Neutrophil (primary cell): ENCODE results near the gene PAQR5.
A peak's percentile ranks its signal among the peaks of the same experiment; 100 is the strongest.

Source experiments
- H3K27ac ChIP-seq: fragments of 200-600 bp; sonication (generic); 2 replicates; pipeline ENCODE4 v1.5.1; 2016; ENCODE audit warnings: mild to moderate bottlenecking, moderate library complexity
- H3K27me3 ChIP-seq: fragments of 200-600 bp; sonication (generic); 2 replicates; pipeline ENCODE4 v1.6.0; 2016; ENCODE audit warnings: mild to moderate bottlenecking
- H3K36me3 ChIP-seq: fragments of 200-600 bp; sonication (generic); 2 replicates; pipeline ENCODE4 v1.5.1; 2017
- H3K4me1 ChIP-seq, 2 experiments: fragments of 200-600 bp in 1 of 2; sonication (generic) in 1 of 2; 1 replicate in 1 of 2; 2 replicates in 1 of 2; pipeline versions ENCODE4 v1.5.1 to v1.6.1; 2013 to 2016; ENCODE audit warnings: low read depth in 1 of 2, low read length in 1 of 2, mild to moderate bottlenecking in 1 of 2, moderate library complexity in 1 of 2; ENCODE audit not compliant: control insufficient read depth in 1 of 2, insufficient read depth in 1 of 2
- H3K4me3 ChIP-seq, 2 experiments: fragments of 200-600 bp in 1 of 2; sonication (generic) in 1 of 2; 1 replicate in 1 of 2; 2 replicates in 1 of 2; pipeline ENCODE4 v1.5.1; 2013 to 2016; ENCODE audit warnings: low read depth in 1 of 2, low read length in 1 of 2, mild to moderate bottlenecking in 1 of 2, moderate library complexity in 1 of 2
- H3K9me3 ChIP-seq: fragments of 200-600 bp; sonication (generic); 2 replicates; pipeline ENCODE4 v1.5.1; 2016
- TF ChIP-seq, protein P1 (sequence below): fragments of 200-600 bp; sonication (generic); IDR thresholded peaks from 2 replicates; pipeline ENCODE4 v1.5.1; 2016; ENCODE audit warnings: antibody characterized with exemption

The PAQR5 gene

DNA sequence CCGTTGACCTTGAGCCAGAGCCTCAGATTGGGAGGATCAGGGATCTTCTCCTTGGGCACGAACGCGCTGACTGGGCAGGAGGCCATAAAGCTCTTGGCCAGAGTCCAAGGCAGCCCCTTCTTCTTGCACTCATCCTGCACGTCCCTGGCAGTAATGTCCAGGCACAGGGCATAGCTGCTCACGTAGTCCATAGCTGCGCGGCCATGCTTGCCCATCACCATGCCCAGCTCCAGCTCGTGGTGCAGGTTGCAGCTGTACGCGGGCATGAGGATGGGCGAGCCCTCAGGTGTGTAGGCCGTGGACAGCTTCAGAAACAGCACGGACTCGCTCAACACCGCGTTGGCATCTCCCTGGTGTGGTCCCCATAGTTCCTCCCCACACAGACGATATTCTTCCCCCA lies 136.0 kb downstream of the PAQR5 start:
- TF ChIP-seq, protein P1, sequence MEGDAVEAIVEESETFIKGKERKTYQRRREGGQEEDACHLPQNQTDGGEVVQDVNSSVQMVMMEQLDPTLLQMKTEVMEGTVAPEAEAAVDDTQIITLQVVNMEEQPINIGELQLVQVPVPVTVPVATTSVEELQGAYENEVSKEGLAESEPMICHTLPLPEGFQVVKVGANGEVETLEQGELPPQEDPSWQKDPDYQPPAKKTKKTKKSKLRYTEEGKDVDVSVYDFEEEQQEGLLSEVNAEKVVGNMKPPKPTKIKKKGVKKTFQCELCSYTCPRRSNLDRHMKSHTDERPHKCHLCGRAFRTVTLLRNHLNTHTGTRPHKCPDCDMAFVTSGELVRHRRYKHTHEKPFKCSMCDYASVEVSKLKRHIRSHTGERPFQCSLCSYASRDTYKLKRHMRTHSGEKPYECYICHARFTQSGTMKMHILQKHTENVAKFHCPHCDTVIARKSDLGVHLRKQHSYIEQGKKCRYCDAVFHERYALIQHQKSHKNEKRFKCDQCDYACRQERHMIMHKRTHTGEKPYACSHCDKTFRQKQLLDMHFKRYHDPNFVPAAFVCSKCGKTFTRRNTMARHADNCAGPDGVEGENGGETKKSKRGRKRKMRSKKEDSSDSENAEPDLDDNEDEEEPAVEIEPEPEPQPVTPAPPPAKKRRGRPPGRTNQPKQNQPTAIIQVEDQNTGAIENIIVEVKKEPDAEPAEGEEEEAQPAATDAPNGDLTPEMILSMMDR = no peak
- no peaks in the 10 kb centered on the region for H3K27me3 ChIP-seq
- H3K4me3 ChIP-seq = no peak overlapping the region
- H3K9me3 ChIP-seq = no peaks in the 10 kb centered on the region
- H3K36me3 ChIP-seq = peaks cover 26% of the 10 kb centered on the region
- no peak overlapping the region for H3K27ac ChIP-seq
- H3K4me1 ChIP-seq = peaks cover 22 to 31% of the 10 kb centered on the region in 2 experiments

DNA sequence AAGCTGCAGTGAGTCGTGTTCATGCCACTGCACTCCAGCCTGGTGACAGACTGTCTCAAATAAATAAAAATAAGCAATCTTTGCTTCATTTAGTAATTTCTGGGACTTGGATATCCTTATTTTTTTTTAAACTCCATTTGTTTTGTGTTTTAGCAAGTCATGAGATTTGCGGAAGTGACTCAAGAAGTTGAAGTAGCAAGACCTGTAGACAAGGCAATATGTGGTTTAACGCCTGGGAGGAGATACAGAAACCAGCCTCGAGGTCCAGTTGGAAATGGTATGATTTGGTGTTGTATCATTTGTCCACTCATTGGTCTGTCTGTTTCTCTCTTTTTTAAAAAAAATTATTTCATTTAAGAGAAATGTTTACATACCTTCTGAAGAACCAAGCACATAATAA lies 137.3 kb downstream of the PAQR5 start:
- Histone ChIP-seq H3K4me1 (peaks cover 34 to 44% of the 10 kb centered on the region in 2 experiments), H3K36me3 (peaks cover 13% of the 10 kb centered on the region), H3K9me3 (no peaks in the 10 kb centered on the region), H3K27me3 (no peaks in the 10 kb centered on the region), H3K27ac (peak overlapping the region; percentile 82), H3K4me3 (peak overlapping the region in 1 of 2 experiments; percentile 28)
- TF ChIP-seq, protein P1 = peak; percentile 9

DNA sequence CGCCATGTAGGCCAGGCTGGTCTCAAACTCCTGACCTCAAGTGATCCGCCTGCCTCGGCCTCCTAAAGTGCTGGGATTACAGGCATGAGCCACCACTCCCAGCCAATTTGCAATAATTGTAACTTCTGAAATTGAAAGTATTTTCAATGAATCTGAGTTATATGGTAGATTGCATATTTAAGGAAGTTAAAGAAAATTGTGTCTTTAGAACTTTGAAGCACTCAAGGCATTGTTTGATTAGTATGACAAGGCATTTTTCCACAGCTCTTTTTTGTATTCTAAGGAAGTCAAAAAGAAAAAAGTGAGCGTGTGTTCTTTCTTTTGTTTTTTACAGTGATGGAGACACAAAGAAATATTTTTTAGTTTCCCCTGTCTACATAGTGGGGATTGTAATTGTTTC lies 138.2 kb downstream of the PAQR5 start:
- Histone ChIP-seq H3K27ac (peak overlapping the region; percentile 82), H3K4me1 (peaks cover 37 to 46% of the 10 kb centered on the region in 2 experiments), H3K36me3 (peaks cover 8% of the 10 kb centered on the region), H3K4me3 (peak overlapping the region in 1 of 2 experiments; percentile 28), H3K9me3 (no peaks in the 10 kb centered on the region), H3K27me3 (no peaks in the 10 kb centered on the region)
- TF ChIP-seq, protein P1 = no peak

DNA sequence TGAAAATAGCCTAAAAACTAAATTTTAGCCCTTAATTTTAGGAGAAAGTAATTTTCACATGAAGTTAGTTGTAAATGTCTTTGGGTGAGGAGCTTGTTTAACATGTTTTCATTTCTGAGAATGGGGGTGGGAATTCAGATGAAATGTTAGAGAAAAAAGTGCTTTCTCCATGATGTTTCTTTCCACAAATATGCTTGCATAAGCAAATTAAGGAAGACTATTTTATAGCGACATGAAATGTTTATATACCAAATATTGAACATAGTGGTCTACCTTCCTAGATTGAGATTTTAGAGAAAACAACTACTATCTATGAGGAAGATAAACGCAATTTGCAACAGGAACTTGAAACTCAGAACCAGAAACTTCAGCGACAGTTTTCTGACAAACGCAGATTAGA lies 140.9 kb downstream of the PAQR5 start:
- TF ChIP-seq, protein P1 = no peak
- Histone ChIP-seq H3K9me3 (no peaks in the 10 kb centered on the region), H3K36me3 (peaks cover 3% of the 10 kb centered on the region), H3K27ac (peak overlapping the region; percentile 82), H3K4me1 (peaks cover 37 to 46% of the 10 kb centered on the region in 2 experiments), H3K27me3 (no peaks in the 10 kb centered on the region), H3K4me3 (no peak overlapping the region)

DNA sequence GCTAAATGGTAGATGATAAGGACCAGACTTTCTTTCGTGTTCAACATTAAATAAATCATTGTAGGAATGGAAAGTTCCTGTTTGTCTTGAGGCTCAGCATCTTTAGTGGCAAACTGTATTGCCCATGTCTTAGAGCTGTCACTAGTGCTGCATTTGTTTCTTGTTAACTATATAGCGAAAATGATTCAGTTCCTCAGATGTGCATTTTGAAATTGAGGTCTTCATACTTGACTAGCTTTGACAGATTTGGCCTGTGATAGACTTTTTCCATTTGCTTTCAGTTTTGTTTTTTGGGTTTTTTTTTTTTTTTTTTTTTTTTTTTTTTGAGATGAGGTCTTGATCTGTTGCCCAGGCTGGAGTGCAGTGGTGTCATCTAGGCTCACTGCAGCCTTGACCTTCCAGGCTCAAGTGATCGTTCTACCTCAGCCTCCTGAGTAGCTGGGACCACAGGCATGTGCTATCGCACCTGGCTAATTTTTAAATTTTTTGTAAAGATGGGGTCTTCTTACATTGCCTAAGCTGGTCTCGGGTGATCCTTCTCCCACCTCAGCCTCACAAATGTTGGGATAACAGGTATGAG lies 144.4 kb downstream of the PAQR5 start:
- Histone ChIP-seq H3K4me1 (peaks cover 15 to 18% of the 10 kb centered on the region in 2 experiments), H3K36me3 (peaks cover 20% of the 10 kb centered on the region), H3K27me3 (no peaks in the 10 kb centered on the region), H3K27ac (no peak overlapping the region), H3K9me3 (no peaks in the 10 kb centered on the region), H3K4me3 (no peak overlapping the region)
- TF ChIP-seq, protein P1 = no peak
